HepG2 (cell line): ENCODE data around the gene UQCC2. TPM values are rescaled to one million over a fixed set of nuclear protein-coding genes. Genes with fewer than 3 reads are reported as not detected.

Experiments
- ATAC-seq: fragments of 200-7000 bp; cut with Tn5 transposase; 3 replicates; pipeline ENCODE4 v1.9.1; 2020; ENCODE audit warnings: mild to moderate bottlenecking, moderate library complexity
- BruUV-seq: library from RNA; stranded (reverse); fragments of 400-500 nt; replicated peaks from 2 replicates; lab custom pipeline; 2021; lab: Mats Ljungman, UMichigan
- CTCF ChIA-PET: fragments of 300-600 bp; formaldehyde crosslinking; extraction: SDS; loops from one replicate; lab custom pipeline; 2021; ENCODE audit warnings: low total read pairs, inconsistent platforms, low intra/inter-chr PET ratio; lab: Yijun Ruan, JAX
- POLR2A ChIA-PET: fragments of 350-600 bp; sonication (Branson Sonifier 250); formaldehyde crosslinking; loops from one replicate; lab custom pipeline; 2020; ENCODE audit warnings: antibody characterized with exemption, inconsistent platforms; lab: Yijun Ruan, JAX
- DNase-seq: peaks from one replicate; pipeline ENCODE4 v3.0.0-alpha.2; 2015; ENCODE audit warnings: low spot score
- FAIRE-seq: peaks from 3 replicates; lab custom pipeline; 2011; peaks lifted over from hg19 to GRCh38; lab: Jason Lieb, UNC
- H2AFZ ChIP-seq: one replicate; pipeline ENCODE4 v1.6.1; 2011; ENCODE audit warnings: low read length, inconsistent platforms
- H3K27ac ChIP-seq: fragments of 300-600 bp; 3 replicates; pipeline ENCODE4 v1.8.0; 2011; ENCODE audit warnings: mixed run types, mild to moderate bottlenecking, mixed read lengths, low read length, inconsistent platforms; ENCODE audit not compliant: insufficient read depth; ENCODE audit errors: extremely low read length
- H3K27me3 ChIP-seq, 2 experiments: fragments of 200-600 bp in 1 of 2; 2 replicates in 1 of 2; 3 replicates in 1 of 2; pipeline versions ENCODE4 v1.6.0 to v1.8.0; 2011; ENCODE audit warnings: low read length in 2 of 2, mild to moderate bottlenecking in 2 of 2, moderate library complexity in 2 of 2, inconsistent platforms in 1 of 2; ENCODE audit not compliant: insufficient read depth in 2 of 2, control insufficient read depth in 1 of 2
- H3K36me3 ChIP-seq, 2 experiments: fragments of 200-600 bp in 1 of 2; replicated peaks in 1 of 2; 2 replicates in 1 of 2; 3 replicates in 1 of 2; pipeline versions ENCODE4 v1.5.1 to v1.8.0; 2011; ENCODE audit warnings: low read length in 2 of 2, inconsistent platforms in 1 of 2; ENCODE audit not compliant: insufficient read depth in 2 of 2, control insufficient read depth in 1 of 2
- H3K4me1 ChIP-seq: 2 replicates; pipeline ENCODE4 v1.5.1; 2012; ENCODE audit warnings: low read length, inconsistent platforms; ENCODE audit not compliant: insufficient read depth
- H3K4me2 ChIP-seq: 2 replicates; pipeline ENCODE4 v1.6.0; 2011; ENCODE audit warnings: low read depth, low read length, inconsistent platforms
- H3K4me3 ChIP-seq, 3 experiments: fragments of 200-600 bp in 1 of 3; sonication (generic), shearing (Covaris generic) in 1 of 3; replicated peaks in 1 of 3; 2 replicates each; pipeline ENCODE4 v1.5.1; 2011 to 2016; ENCODE audit warnings: low read length in 3 of 3, inconsistent platforms in 2 of 3, low read depth in 2 of 3, mild to moderate bottlenecking in 2 of 3, control low read depth in 1 of 3, mixed read lengths in 1 of 3; ENCODE audit not compliant: insufficient read depth in 1 of 3
- H3K79me2 ChIP-seq: one replicate; pipeline ENCODE4 v1.6.1; 2011; ENCODE audit warnings: low read length, inconsistent platforms; ENCODE audit not compliant: insufficient read depth
- H3K9ac ChIP-seq: 2 replicates; pipeline ENCODE4 v1.6.0; 2011; ENCODE audit warnings: mild to moderate bottlenecking, low read depth, low read length, inconsistent platforms; ENCODE audit not compliant: insufficient read depth
- H3K9me3 ChIP-seq: 2 replicates; pipeline ENCODE4 v1.5.1; 2012; ENCODE audit warnings: mild to moderate bottlenecking, low read length
- H4K20me1 ChIP-seq: 2 replicates; pipeline ENCODE4 v1.6.0; 2011; ENCODE audit warnings: inconsistent platforms, mild to moderate bottlenecking, low read length, moderate library complexity; ENCODE audit not compliant: insufficient read depth
- ARID5B ChIP-seq: IDR thresholded peaks from 2 replicates; pipeline ENCODE4 v1.4.0; 2020; ENCODE audit warnings: mild to moderate bottlenecking, missing genetic modification reagents
- ELF1 ChIP-seq: sonication (generic); formaldehyde crosslinking; IDR thresholded peaks from 2 replicates; pipeline ENCODE4 v1.4.0; 2020; ENCODE audit warnings: missing genetic modification reagents
- EP300 ChIP-seq, 3 experiments: sonication (generic) in 1 of 3; formaldehyde crosslinking in 1 of 3; IDR thresholded peaks; 2 replicates each; pipeline versions ENCODE4 v1.5.1 to v1.6.1; 2011 to 2020; ENCODE audit warnings: low read depth in 2 of 3, low read length in 2 of 3, borderline replicate concordance in 1 of 3, improper control_type of control experiment in 1 of 3, mild to moderate bottlenecking in 1 of 3, missing genetic modification reagents in 1 of 3, moderate library complexity in 1 of 3
- FOXA1 ChIP-seq, 2 experiments: fragments of 450-650 bp in 1 of 2; sonication (generic) in 1 of 2; formaldehyde crosslinking in 1 of 2; IDR thresholded peaks; 2 replicates each; pipeline versions ENCODE4 v1.4.0 to v1.6.1; 2016 to 2020; ENCODE audit warnings: missing genetic modification reagents in 1 of 2
- FOXA3 ChIP-seq: IDR thresholded peaks from 2 replicates; pipeline ENCODE4 v1.6.1; 2016; ENCODE audit warnings: missing genetic modification reagents, missing compliant biosample characterization
- GATAD2A ChIP-seq: IDR thresholded peaks from 2 replicates; pipeline ENCODE4 v1.6.1; 2016
- GMEB1 ChIP-seq: sonication (generic); formaldehyde crosslinking; IDR thresholded peaks from 2 replicates; pipeline ENCODE4 v1.5.1; 2020; ENCODE audit warnings: missing genetic modification reagents, mild to moderate bottlenecking, borderline replicate concordance
- PHF21A ChIP-seq: sonication (generic); formaldehyde crosslinking; IDR thresholded peaks from 2 replicates; pipeline ENCODE4 v1.5.0; 2020; ENCODE audit warnings: mild to moderate bottlenecking, missing genetic modification reagents
- PITX1 ChIP-seq: sonication (generic); formaldehyde crosslinking; IDR thresholded peaks from 2 replicates; pipeline ENCODE4 v1.5.1; 2020; ENCODE audit warnings: mild to moderate bottlenecking, missing genetic modification reagents
- RXRB ChIP-seq: IDR thresholded peaks from 2 replicates; pipeline ENCODE4 v1.6.1; 2016; ENCODE audit warnings: borderline replicate concordance, missing genetic modification reagents, missing compliant biosample characterization
- SIX1 ChIP-seq: sonication (generic); formaldehyde crosslinking; IDR thresholded peaks from 2 replicates; pipeline ENCODE4 v1.4.0; 2020; ENCODE audit warnings: missing genetic modification reagents, borderline replicate concordance
- ZNF121 ChIP-seq: sonication (generic); formaldehyde crosslinking; IDR thresholded peaks from 2 replicates; pipeline ENCODE4 v1.5.0; 2020; ENCODE audit warnings: mild to moderate bottlenecking, missing genetic modification reagents
- ZNF124 ChIP-seq: sonication (generic); formaldehyde crosslinking; IDR thresholded peaks from 2 replicates; pipeline ENCODE4 v1.4.0; 2020; ENCODE audit warnings: missing genetic modification reagents
- ZNF710 ChIP-seq: sonication (generic); formaldehyde crosslinking; IDR thresholded peaks from 2 replicates; pipeline ENCODE4 v1.5.0; 2020; ENCODE audit warnings: mild to moderate bottlenecking, missing genetic modification reagents, borderline replicate concordance
- ZSCAN29 ChIP-seq: sonication (generic); formaldehyde crosslinking; conservative IDR thresholded peaks from 2 replicates; pipeline ENCODE4 v1.4.0; 2020; ENCODE audit warnings: mild to moderate bottlenecking, missing genetic modification reagents
- WGBS: methylation state at CpG from one replicate; pipeline ENCODE4 v1.1.6; 2017; ENCODE audit warnings: low lambda C conversion rate; 5-methylcytosine and 5-hydroxymethylcytosine counted together
- in situ Hi-C: cut with HindIII; loops from 2 replicates; pipeline ENCODE4 v1.10.0; 2017; ENCODE audit warnings: low pct_unique_long_range_greater_than_20kb; ENCODE audit not compliant: extremely low pct_ligation_motif_present
- intact Hi-C: fragments of 100-400 bp; cut with micrococcal nuclease; formaldehyde crosslinking; loops from one replicate; pipeline ENCODE4 v1.10.0; 2022; ENCODE audit not compliant: unreplicated experiment
- polyA plus RNA-seq, 8 experiments: library from polyadenylated mRNA; depleted of rRNA in 3 of 8; stranded (reverse) in 7 of 8; unstranded in 1 of 8; fragments of >200 nt; fragmentation: Illumina TruSeq in 4 of 8; extraction: Trizol in 4 of 8; gene quantifications; 2 replicates each; pipeline versions ENCODE4 v1.2.1 to v1.2.3, GENCODE V29; 2011 to 2016; ENCODE audit warnings: low read depth in 4 of 8, missing spikeins in 1 of 8, mixed read lengths in 1 of 8; ENCODE audit not compliant: insufficient read depth in 1 of 8
- total RNA-seq, 5 experiments: library from RNA; depleted of rRNA; stranded (reverse); fragments of >200 nt; fragmentation: Illumina TruSeq; extraction: Trizol; gene quantifications; 2 replicates each; pipeline ENCODE4 v1.2.3, GENCODE V29; 2016; ENCODE audit warnings: low read depth in 1 of 5

The UQCC2 gene
- total and polyA plus RNA-seq, 2 of the 13 experiments (the other 11 are each of a cell fraction or from before 2014, with no cell fraction given), result 82.4 to 238 TPM

DNA sequence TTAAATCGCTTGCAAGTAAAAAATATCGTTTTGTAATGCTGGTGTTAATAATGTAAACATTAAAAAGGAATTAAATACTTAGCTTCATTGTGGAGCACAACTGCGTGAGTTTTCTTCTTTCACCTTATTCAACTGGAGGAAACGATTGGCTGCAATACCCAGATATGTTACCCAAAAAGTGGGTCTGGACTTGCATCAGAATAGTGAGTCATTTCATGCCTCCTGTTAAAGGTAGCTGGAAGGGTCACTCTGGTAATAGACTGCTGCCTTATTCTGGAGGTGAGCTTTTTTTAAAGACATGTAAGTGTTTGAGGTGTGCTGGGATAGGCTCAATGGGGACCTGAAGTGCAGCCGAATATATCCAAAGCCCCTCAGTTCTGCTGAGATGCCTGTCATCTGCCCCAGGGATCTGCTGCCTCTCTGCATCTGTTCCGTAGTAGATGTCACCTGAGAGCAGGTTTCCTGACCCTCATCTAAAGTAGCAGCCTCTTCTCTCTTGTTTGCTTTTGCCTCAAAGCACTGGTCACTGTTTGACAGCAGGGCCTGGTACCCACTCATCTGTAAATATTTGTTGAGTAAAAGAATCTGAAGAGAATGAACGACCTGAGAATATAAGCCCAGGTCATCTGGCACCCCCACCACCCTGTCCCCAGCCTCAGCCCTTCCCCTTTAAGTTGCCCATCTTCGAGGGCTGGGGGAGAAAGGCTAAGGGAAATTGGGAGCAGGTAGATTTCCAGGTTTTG lies 5.6 kb upstream of the UQCC2 start:
- FAIRE-seq (peak; percentile 87), ATAC-seq (peak; percentile 59), DNase-seq (peak; percentile 58)
- peaks cover 0 to 11% of the 10 kb centered on the region in 2 experiments; a peak in 1 of 5 replicates for H3K27me3 ChIP-seq
- H3K9me3 ChIP-seq, result no peaks in the 10 kb centered on the region
- no peak overlapping the region for H3K4me3 ChIP-seq
- ChIA-PET POLR2A (no interaction called here), CTCF (no interaction called here)
- H3K4me1 ChIP-seq, result peaks cover 40% of the 10 kb centered on the region
- intact Hi-C loops, result no loop called here
- H3K9ac ChIP-seq, result no peak overlapping the region
- no TSS peak for BruUV-seq
- no peak overlapping the region for H2AFZ ChIP-seq
- no peak overlapping the region for H3K27ac ChIP-seq
- in situ Hi-C loops, result no loop called here
- H3K4me2 ChIP-seq, result no peak overlapping the region
- H3K79me2 ChIP-seq, result no peaks in the 10 kb centered on the region
- 14% methylated on average over 8 of the region's 8 CpGs for WGBS
- no peaks in the 10 kb centered on the region for H3K36me3 ChIP-seq
- no peaks in the 10 kb centered on the region for H4K20me1 ChIP-seq
- TF ChIP-seq PITX1, result peak; percentile 20; the same call in 1 of the 2 replicates
- no peak for TF ChIP-seq FOXA1 (IDR thresholded peaks at IDR 0.05)
- TF ChIP-seq FOXA1 (CRISPR knock-in tag; IDR thresholded peaks at IDR 0.05), result peak; percentile 59
- no peak for TF ChIP-seq ZSCAN29 (CRISPR knock-in tag)
- 0 out of 2 replicates have a peak, but pooled peaks have one; percentile 13 for TF ChIP-seq ZNF121 (CRISPR knock-in tag)
- peak; percentile 72; the same call in 1 of the 2 replicates for TF ChIP-seq FOXA3 (CRISPR knock-in tag)
- TF ChIP-seq GATAD2A (CRISPR knock-in tag), result 0 out of 2 replicates have a peak, but pooled peaks have one; percentile 20
- no peak for TF ChIP-seq ELF1
- TF ChIP-seq ZNF124 (CRISPR knock-in tag), result no peak
- no peak for TF ChIP-seq GMEB1 (CRISPR knock-in tag)
- peak; percentile 83; the same call in 1 of the 2 replicates for TF ChIP-seq ZNF710 (CRISPR knock-in tag)
- 0 out of 2 replicates have a peak, but pooled peaks have one; percentile 17 for TF ChIP-seq SIX1 (CRISPR knock-in tag)
- TF ChIP-seq EP300 (IDR thresholded peaks at IDR 0.05; ENCODE audit: low read depth in 2 of 2, low read length in 2 of 2), result 0 out of 4 replicates have a peak, but pooled peaks of 1 of the 2 experiments have one; percentile 11
- TF ChIP-seq EP300 (CRISPR knock-in tag; IDR thresholded peaks at IDR 0.05; ENCODE audit: borderline replicate concordance), result no peak
- 0 out of 2 replicates have a peak, but pooled peaks have one; percentile 32 for TF ChIP-seq RXRB (CRISPR knock-in tag)
- TF ChIP-seq ARID5B, result 0 out of 2 replicates have a peak, but pooled peaks have one; percentile 37
- TF ChIP-seq PHF21A (CRISPR knock-in tag), result 0 out of 2 replicates have a peak, but pooled peaks have one; percentile 44
